GM12878 (cell line): Measurements from ENCODE around the gene CHD5. TPM values are rescaled to one million over a fixed set of nuclear protein-coding genes. Genes with fewer than 3 reads are reported as not detected.
"Not testable (repeated sequence)": the region's sequence is repeated elsewhere in the genome, so short reads cannot be mapped to it uniquely, and the experiment has no call there.

Source experiments
- ATAC-seq: fragments of 200-7000 bp; cut with Tn5 transposase; 3 replicates; pipeline ENCODE4 v1.9.1; 2020; ENCODE audit warnings: mild to moderate bottlenecking, moderate library complexity
- BruUV-seq: library from RNA; stranded (reverse); fragments of 400-500 nt; replicated peaks from 2 replicates; lab custom pipeline; 2021; lab: Mats Ljungman, UMichigan
- CTCF ChIA-PET: fragments of 300-600 bp; sonication (Branson Sonifier 250); formaldehyde crosslinking; extraction: SDS; loops from one replicate; lab custom pipeline; 2021; ENCODE audit warnings: inconsistent platforms; lab: Yijun Ruan, JAX
- POLR2A ChIA-PET: fragments of 350-600 bp; formaldehyde crosslinking; extraction: SDS; loops from one replicate; lab custom pipeline; 2021; ENCODE audit warnings: inconsistent platforms; lab: Charles Lee
- RAD21 ChIA-PET: fragments of 300-600 bp; sonication (Branson Sonifier 250); formaldehyde crosslinking; loops from one replicate; lab custom pipeline; 2023; ENCODE audit warnings: antibody characterized with exemption; ENCODE audit not compliant: unreplicated experiment; lab: Charles Lee
- SMC1A ChIA-PET: fragments of 300-600 bp; sonication (Branson Sonifier 250); formaldehyde crosslinking; loops from one replicate; lab custom pipeline; 2023; ENCODE audit not compliant: unreplicated experiment, uncharacterized antibody; lab: Charles Lee
- DNase-seq: peaks from one replicate; pipeline ENCODE4 v3.0.0-alpha.2; 2011; ENCODE audit warnings: low read depth, low spot score
- FAIRE-seq: peaks from 3 replicates; lab custom pipeline; 2011; peaks lifted over from hg19 to GRCh38; lab: Jason Lieb, UNC
- H2AFZ ChIP-seq: 2 replicates; pipeline ENCODE4 v1.6.0; 2011; ENCODE audit warnings: low read depth, low read length, control low read depth; ENCODE audit not compliant: control insufficient read depth
- H3K27ac ChIP-seq: 2 replicates; pipeline ENCODE4 v1.5.1; 2011; ENCODE audit warnings: control low read depth; ENCODE audit not compliant: control insufficient read depth, insufficient read depth
- H3K27me3 ChIP-seq, 2 experiments: replicated peaks in 1 of 2; 2 replicates each; pipeline versions ENCODE4 v1.6.0 to v1.6.1; 2011; ENCODE audit warnings: low read length in 1 of 2; ENCODE audit not compliant: control insufficient read depth in 2 of 2, insufficient read depth in 2 of 2
- H3K36me3 ChIP-seq, 2 experiments: 2 replicates each; pipeline ENCODE4 v1.5.1; 2011; ENCODE audit warnings: low read length in 1 of 2; ENCODE audit not compliant: control insufficient read depth in 2 of 2, insufficient read depth in 2 of 2
- H3K4me1 ChIP-seq: 2 replicates; pipeline ENCODE4 v1.6.1; 2011; ENCODE audit warnings: mild to moderate bottlenecking, low read length, moderate library complexity, mixed read lengths; ENCODE audit not compliant: control insufficient read depth, insufficient read depth
- H3K4me2 ChIP-seq: 2 replicates; pipeline ENCODE4 v1.6.0; 2011; ENCODE audit warnings: control low read depth; ENCODE audit not compliant: control insufficient read depth, insufficient read depth
- H3K4me3 ChIP-seq: fragments of 200-600 bp; sonication (generic); 2 replicates; pipeline ENCODE4 v1.5.1; 2016
- H3K79me2 ChIP-seq: 2 replicates; pipeline ENCODE4 v1.6.0; 2011; ENCODE audit warnings: low read length; ENCODE audit not compliant: control insufficient read depth, insufficient read depth
- H3K9ac ChIP-seq: 2 replicates; pipeline ENCODE4 v1.8.0; 2011; ENCODE audit warnings: low read length, control low read depth, mixed read lengths; ENCODE audit not compliant: control insufficient read depth, insufficient read depth
- H3K9me3 ChIP-seq: replicated peaks from 3 replicates; pipeline ENCODE4 v1.5.1; 2011; ENCODE audit warnings: mild to moderate bottlenecking, low read length; ENCODE audit not compliant: control insufficient read depth, insufficient read depth
- H4K20me1 ChIP-seq: 2 replicates; pipeline ENCODE4 v1.6.0; 2011; ENCODE audit not compliant: control insufficient read depth, insufficient read depth
- ASH2L ChIP-seq: fragments of 300-600, 200-600 bp; sonication (generic); IDR thresholded peaks from 2 replicates; pipeline ENCODE4 v1.6.1; 2017; ENCODE audit warnings: low read depth, mild to moderate bottlenecking, borderline replicate concordance
- DPF2 ChIP-seq: fragments of 450-650 bp; IDR thresholded peaks from 2 replicates; pipeline ENCODE4 v1.6.1; 2017; ENCODE audit warnings: mild to moderate bottlenecking
- GATAD2B ChIP-seq: fragments of 450-650 bp; conservative IDR thresholded peaks from 2 replicates; pipeline ENCODE4 v1.6.1; 2017; ENCODE audit warnings: low read depth, mild to moderate bottlenecking, moderate library complexity
- IKZF1 ChIP-seq: fragments of 450-650 bp; conservative IDR thresholded peaks from 2 replicates; pipeline ENCODE4 v1.6.1; 2017; ENCODE audit warnings: antibody characterized with exemption, mild to moderate bottlenecking
- MEF2B ChIP-seq: fragments of 450-650 bp; IDR thresholded peaks from 2 replicates; pipeline ENCODE4 v1.6.1; 2018; ENCODE audit warnings: mild to moderate bottlenecking, moderate library complexity; ENCODE audit not compliant: partially characterized antibody, poor library complexity, severe bottlenecking
- PML ChIP-seq: IDR thresholded peaks from 2 replicates; pipeline ENCODE4 v1.6.1; 2012; ENCODE audit warnings: low read length, inconsistent platforms
- RB1 ChIP-seq: fragments of 450-650 bp; formaldehyde crosslinking; IDR thresholded peaks from 2 replicates; pipeline ENCODE4 v1.6.1; 2017; ENCODE audit warnings: mild to moderate bottlenecking, borderline replicate concordance
- RCOR1 ChIP-seq: conservative IDR thresholded peaks from 2 replicates; pipeline ENCODE4 v1.6.1; 2012; ENCODE audit warnings: low read depth, low read length, improper control_type of control experiment
- SMAD1 ChIP-seq: fragments of 450-650 bp; IDR thresholded peaks from 2 replicates; pipeline ENCODE4 v1.6.1; 2018; ENCODE audit warnings: mild to moderate bottlenecking, low read depth; ENCODE audit not compliant: partially characterized antibody
- SMC3 ChIP-seq: IDR thresholded peaks from 2 replicates; pipeline ENCODE4 v1.6.1; 2011; ENCODE audit warnings: low read length, improper control_type of control experiment, borderline replicate concordance
- SRF ChIP-seq, 2 experiments: IDR thresholded peaks; 2 replicates each; pipeline ENCODE4 v1.6.1; 2011; ENCODE audit warnings: low read depth in 2 of 2, low read length in 2 of 2, mild to moderate bottlenecking in 1 of 2, moderate library complexity in 1 of 2
- TARDBP ChIP-seq: IDR thresholded peaks from 2 replicates; pipeline ENCODE4 v1.6.1; 2016; ENCODE audit warnings: borderline replicate concordance
- YY1 ChIP-seq: IDR thresholded peaks from 2 replicates; pipeline ENCODE4 v1.6.1; 2011; ENCODE audit warnings: low read depth, mild to moderate bottlenecking, low read length
- WGBS: methylation state at CpG from one replicate; pipeline ENCODE4 v1.1.6; 2016; ENCODE audit warnings: low lambda C conversion rate; ENCODE audit not compliant: insufficient replicate concordance, insufficient coverage; ENCODE audit errors: missing lambda C conversion rate; 5-methylcytosine and 5-hydroxymethylcytosine counted together
- in situ Hi-C: fragments of 300-500 bp; cut with MboI; formaldehyde crosslinking; loops from 9 replicates; pipeline ENCODE4 v1.14.3; 2018; ENCODE audit warnings: mixed read lengths
- intact Hi-C: fragments of 100-400 bp; cut with micrococcal nuclease; formaldehyde crosslinking; loops from one replicate; pipeline ENCODE4 v1.14.2; 2022; ENCODE audit not compliant: unreplicated experiment
- polyA plus RNA-seq, 11 experiments: library from polyadenylated mRNA; depleted of rRNA in 4 of 11; unstranded in 6 of 11; stranded (reverse) in 5 of 11; fragments of >200 nt; fragmentation: Nextera tagmentation in 4 of 11; fragmentation: Illumina TruSeq in 1 of 11; extraction: Ambion mirVana in 4 of 11; extraction: Trizol in 1 of 11; gene quantifications; 1 replicate in 1 of 11; 2 replicates in 10 of 11; pipeline versions ENCODE4 v1.2.1 to v1.2.3, GENCODE V29; 2011 to 2016; ENCODE audit warnings: inconsistent platforms in 2 of 11, missing spikeins in 2 of 11, low read depth in 1 of 11
- total RNA-seq, 4 experiments: library from RNA; depleted of rRNA in 3 of 4; stranded (reverse); fragments of >200 nt in 3 of 4; fragmentation: Illumina TruSeq in 1 of 4; extraction: Trizol in 1 of 4; gene quantifications; 2 replicates each; pipeline versions ENCODE4 v1.2.1 to v1.2.3, GENCODE V29; 2013 to 2021
- TF ChIP-seq, protein P1 (sequence below): fragments of 450-650 bp; IDR thresholded peaks from 2 replicates; pipeline ENCODE4 v1.6.1; 2016; ENCODE audit warnings: mild to moderate bottlenecking
- TF ChIP-seq, protein P2 (sequence below): fragments of 450-650 bp; formaldehyde crosslinking; IDR thresholded peaks from 2 replicates; pipeline ENCODE4 v1.4.0; 2020; ENCODE audit warnings: mild to moderate bottlenecking, moderate library complexity

The CHD5 gene
- total and polyA plus RNA-seq, 10 of the 15 experiments (the other 5 are each of a cell fraction or from before 2014, with no cell fraction given), result 0.03 to 0.49 (median 0.13) TPM; not detected in 3

GRCh38 chr1:6077506-6077905 lies 102.6 kb downstream of the CHD5 start:
- no TSS peak for BruUV-seq
- peaks cover 14 to 18% of the 10 kb centered on the region in 2 experiments for H3K36me3 ChIP-seq
- WGBS, result 96% methylated on average over 18 of the region's 19 CpGs
- no peak overlapping the region for H3K4me3 ChIP-seq
- H3K4me1 ChIP-seq, result no peaks in the 10 kb centered on the region
- H3K79me2 ChIP-seq, result no peaks in the 10 kb centered on the region
- no peak overlapping the region for H3K4me2 ChIP-seq
- DNase-seq (no peak), ATAC-seq (no peak), FAIRE-seq (no peak)
- CTCF ChIA-PET, result no interaction called here
- SMC1A ChIA-PET, result no interaction called here
- in situ Hi-C loops, result no loop called here
- no peaks in the 10 kb centered on the region for H4K20me1 ChIP-seq
- H3K9me3 ChIP-seq, result no peaks in the 10 kb centered on the region
- H2AFZ ChIP-seq, result no peak overlapping the region
- RAD21 ChIA-PET, result no interaction called here
- H3K9ac ChIP-seq, result no peak overlapping the region
- H3K27me3 ChIP-seq, result no peaks in the 10 kb centered on the region
- TF ChIP-seq PML (no peak), SMAD1 (no peak), MEF2B (no peak), ASH2L (no peak), YY1 (no peak), TARDBP (no peak), SMC3 (no peak), RCOR1 (no peak), SRF (IDR thresholded peaks at IDR 0.05; ENCODE audit: low read depth in 2 of 2, low read length in 2 of 2) (no peak), IKZF1 (no peak), GATAD2B (no peak), RB1 (no peak), DPF2 (no peak)
- TF ChIP-seq, protein P1, sequence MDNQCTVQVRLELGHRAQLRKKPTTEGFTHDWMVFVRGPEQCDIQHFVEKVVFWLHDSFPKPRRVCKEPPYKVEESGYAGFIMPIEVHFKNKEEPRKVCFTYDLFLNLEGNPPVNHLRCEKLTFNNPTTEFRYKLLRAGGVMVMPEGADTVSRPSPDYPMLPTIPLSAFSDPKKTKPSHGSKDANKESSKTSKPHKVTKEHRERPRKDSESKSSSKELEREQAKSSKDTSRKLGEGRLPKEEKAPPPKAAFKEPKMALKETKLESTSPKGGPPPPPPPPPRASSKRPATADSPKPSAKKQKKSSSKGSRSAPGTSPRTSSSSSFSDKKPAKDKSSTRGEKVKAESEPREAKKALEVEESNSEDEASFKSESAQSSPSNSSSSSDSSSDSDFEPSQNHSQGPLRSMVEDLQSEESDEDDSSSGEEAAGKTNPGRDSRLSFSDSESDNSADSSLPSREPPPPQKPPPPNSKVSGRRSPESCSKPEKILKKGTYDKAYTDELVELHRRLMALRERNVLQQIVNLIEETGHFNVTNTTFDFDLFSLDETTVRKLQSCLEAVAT, result no peak
- TF ChIP-seq, protein P2, sequence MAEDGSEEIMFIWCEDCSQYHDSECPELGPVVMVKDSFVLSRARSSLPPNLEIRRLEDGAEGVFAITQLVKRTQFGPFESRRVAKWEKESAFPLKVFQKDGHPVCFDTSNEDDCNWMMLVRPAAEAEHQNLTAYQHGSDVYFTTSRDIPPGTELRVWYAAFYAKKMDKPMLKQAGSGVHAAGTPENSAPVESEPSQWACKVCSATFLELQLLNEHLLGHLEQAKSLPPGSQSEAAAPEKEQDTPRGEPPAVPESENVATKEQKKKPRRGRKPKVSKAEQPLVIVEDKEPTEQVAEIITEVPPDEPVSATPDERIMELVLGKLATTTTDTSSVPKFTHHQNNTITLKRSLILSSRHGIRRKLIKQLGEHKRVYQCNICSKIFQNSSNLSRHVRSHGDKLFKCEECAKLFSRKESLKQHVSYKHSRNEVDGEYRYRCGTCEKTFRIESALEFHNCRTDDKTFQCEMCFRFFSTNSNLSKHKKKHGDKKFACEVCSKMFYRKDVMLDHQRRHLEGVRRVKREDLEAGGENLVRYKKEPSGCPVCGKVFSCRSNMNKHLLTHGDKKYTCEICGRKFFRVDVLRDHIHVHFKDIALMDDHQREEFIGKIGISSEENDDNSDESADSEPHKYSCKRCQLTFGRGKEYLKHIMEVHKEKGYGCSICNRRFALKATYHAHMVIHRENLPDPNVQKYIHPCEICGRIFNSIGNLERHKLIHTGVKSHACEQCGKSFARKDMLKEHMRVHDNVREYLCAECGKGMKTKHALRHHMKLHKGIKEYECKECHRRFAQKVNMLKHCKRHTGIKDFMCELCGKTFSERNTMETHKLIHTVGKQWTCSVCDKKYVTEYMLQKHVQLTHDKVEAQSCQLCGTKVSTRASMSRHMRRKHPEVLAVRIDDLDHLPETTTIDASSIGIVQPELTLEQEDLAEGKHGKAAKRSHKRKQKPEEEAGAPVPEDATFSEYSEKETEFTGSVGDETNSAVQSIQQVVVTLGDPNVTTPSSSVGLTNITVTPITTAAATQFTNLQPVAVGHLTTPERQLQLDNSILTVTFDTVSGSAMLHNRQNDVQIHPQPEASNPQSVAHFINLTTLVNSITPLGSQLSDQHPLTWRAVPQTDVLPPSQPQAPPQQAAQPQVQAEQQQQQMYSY (CRISPR knock-in tag), result no peak
- POLR2A ChIA-PET, result no interaction called here
- intact Hi-C loops, result no loop called here
- H3K27ac ChIP-seq, result no peak overlapping the region

GRCh38 chr1:6077061-6077460 lies 103.1 kb downstream of the CHD5 start:
- H2AFZ ChIP-seq, intact Hi-C loops, in situ Hi-C loops, POLR2A ChIA-PET, H3K27me3 ChIP-seq, H3K4me2 ChIP-seq, H3K27ac ChIP-seq, ATAC-seq, H3K9ac ChIP-seq, FAIRE-seq, CTCF ChIA-PET, H3K4me3 ChIP-seq, H3K9me3 ChIP-seq, H3K4me1 ChIP-seq, RAD21 ChIA-PET, H4K20me1 ChIP-seq, BruUV-seq, SMC1A ChIA-PET, DNase-seq, H3K79me2 ChIP-seq: not testable (repeated sequence)
- peaks cover 13 to 18% of the 10 kb centered on the region in 2 experiments for H3K36me3 ChIP-seq
- WGBS, result over 99% methylated on average over 8 of the region's 8 CpGs
